Omental fat pad (tissue), 4 donors: ENCODE results near the gene ZDHHC23. TPM values are rescaled to one million over a fixed set of nuclear protein-coding genes. Genes with fewer than 3 reads are reported as not detected.

Experiments used
- ATAC-seq: fragments of 150-250 bp; one replicate; pipeline ENCODE4 v1.9.1; 2016; ENCODE audit warnings: mild to moderate bottlenecking, moderate library complexity; ENCODE audit not compliant: low FRiP score
- DNase-seq: peaks from one replicate; pipeline ENCODE4 v3.0.0-alpha.2; 2019; ENCODE audit warnings: low spot score
- total RNA-seq, 4 donors: library from RNA; depleted of rRNA; stranded (reverse); fragments of >200 nt; gene quantifications; one replicate each; pipeline ENCODE4 v1.1.0, GENCODE V29; 2016
- TF ChIP-seq, protein P1 (sequence below), 3 donors: fragments of 450-650 bp; IDR thresholded peaks; one replicate each; pipeline ENCODE4 v1.5.1; 2016 to 2017; ENCODE audit warnings: antibody characterized with exemption in 3 of 3, mild to moderate bottlenecking in 3 of 3, moderate library complexity in 2 of 3

ZDHHC23 gene
- total RNA-seq, 4 donors from 2014 or later: 3.2 to 5.5 (median 4.8) TPM

DNA sequence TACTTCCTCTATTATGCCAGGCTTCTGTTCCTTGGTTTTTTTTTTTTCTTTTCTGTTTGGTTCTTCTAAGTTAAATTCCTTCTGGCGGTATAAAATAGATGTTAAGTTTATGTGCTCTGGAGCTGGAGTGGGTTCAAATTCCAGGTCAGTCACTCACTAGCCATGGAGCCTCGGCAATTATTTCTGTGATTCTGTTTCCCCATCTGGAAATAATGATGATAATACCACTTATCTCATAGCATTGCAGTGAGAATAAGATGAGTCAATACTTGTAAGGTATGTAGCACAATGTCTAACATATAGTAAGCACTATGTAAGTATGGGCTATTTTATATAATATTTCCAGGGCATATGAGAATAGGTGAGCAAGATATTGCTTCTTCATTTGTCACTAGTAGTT, 33.2 kb upstream of the ZDHHC23 start:
- ATAC-seq (no peak), DNase-seq (no peak)
- TF ChIP-seq, protein P1, sequence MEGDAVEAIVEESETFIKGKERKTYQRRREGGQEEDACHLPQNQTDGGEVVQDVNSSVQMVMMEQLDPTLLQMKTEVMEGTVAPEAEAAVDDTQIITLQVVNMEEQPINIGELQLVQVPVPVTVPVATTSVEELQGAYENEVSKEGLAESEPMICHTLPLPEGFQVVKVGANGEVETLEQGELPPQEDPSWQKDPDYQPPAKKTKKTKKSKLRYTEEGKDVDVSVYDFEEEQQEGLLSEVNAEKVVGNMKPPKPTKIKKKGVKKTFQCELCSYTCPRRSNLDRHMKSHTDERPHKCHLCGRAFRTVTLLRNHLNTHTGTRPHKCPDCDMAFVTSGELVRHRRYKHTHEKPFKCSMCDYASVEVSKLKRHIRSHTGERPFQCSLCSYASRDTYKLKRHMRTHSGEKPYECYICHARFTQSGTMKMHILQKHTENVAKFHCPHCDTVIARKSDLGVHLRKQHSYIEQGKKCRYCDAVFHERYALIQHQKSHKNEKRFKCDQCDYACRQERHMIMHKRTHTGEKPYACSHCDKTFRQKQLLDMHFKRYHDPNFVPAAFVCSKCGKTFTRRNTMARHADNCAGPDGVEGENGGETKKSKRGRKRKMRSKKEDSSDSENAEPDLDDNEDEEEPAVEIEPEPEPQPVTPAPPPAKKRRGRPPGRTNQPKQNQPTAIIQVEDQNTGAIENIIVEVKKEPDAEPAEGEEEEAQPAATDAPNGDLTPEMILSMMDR (IDR thresholded peaks at IDR 0.05): no peak

DNA sequence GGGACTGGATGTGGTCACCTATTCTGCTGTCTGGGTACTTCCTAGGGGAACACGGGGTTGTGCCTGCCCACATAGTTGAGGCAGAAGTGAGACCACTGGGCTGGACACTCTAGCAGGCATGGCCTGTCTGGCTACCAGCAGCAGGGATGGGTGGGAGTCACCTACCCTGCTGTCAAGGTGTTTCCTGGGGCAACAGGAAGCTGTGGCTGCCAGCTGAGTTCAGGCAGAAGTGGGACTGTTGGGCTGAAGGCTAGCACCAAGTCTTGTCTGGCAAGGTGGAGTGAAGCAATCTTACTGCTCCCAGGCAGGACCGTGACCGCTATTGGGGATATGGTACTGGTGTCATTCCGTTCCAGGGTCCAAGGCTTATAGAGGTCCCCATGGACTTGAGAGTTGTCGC, 20.3 kb upstream of the ZDHHC23 start:
- TF ChIP-seq, protein P1 (IDR thresholded peaks at IDR 0.05): no peak
- ATAC-seq: no peak
- DNase-seq: no peak

DNA sequence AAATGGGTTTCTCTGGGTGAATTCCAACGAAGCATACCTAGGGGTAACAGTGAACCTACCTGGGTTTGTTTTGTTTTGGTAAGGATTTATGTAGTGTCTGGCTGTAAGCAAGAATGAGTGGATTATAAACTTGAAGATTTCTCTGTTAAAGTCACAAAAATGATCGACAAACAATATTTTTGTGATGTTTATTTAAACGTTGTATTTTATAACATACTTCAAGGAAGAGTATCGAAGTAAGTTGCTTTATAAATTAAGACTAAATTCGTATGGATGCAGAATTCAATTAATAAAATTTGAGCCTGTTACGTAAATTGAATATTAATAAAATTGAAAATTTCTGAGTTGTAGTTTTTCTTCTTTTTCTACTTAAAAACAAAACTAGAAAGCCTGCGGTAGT, 982 bp upstream of the ZDHHC23 start:
- no peak for DNase-seq
- TF ChIP-seq, protein P1 (IDR thresholded peaks at IDR 0.05): no peak
- no peak for ATAC-seq

DNA sequence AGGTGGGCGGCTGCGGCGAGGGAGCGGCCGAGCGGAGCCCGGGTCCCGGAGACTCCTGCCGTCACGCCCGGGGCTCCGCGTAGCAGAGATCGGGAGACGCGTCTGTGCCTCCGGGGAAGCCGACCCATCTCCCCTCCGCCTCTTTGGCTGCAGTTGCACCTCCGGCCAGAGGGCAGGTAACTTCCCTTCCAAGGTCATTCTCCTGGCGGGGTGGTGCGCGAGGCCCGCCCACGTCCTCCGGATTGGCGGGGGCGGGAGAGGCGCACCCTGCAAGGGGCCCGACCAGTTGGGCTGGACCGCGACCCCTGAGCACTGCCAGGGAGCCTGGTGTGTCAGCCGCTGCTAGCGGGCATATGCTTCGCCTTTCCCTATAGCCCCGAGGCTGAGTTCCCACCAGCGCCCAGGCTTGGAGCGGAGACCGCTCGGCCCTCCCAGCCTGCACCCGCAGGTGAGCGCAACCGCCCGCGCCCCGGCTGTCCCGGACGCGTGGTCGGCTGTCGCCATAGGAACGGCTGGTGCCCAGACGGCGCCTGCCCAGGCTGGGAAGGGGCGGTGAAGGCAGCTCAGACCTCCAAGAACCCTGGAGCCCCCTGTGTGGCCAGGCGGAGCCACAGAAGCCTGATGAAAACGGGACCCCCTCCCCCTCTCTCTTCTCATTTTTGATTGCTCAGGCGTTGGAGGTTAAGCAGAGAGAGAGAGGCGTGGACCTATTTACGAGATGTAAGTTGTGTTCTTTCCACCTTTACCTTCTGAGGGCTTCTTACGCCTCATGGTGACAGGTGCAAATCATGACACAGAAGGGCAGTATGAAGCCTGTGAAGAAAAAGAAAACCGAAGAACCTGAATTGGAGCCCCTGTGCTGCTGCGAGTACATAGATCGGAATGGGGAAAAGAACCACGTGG, 453 bp downstream of the ZDHHC23 start:
- TF ChIP-seq, protein P1 (IDR thresholded peaks at IDR 0.05): no peak
- no peak for DNase-seq
- peak; percentile 59 for ATAC-seq

DNA sequence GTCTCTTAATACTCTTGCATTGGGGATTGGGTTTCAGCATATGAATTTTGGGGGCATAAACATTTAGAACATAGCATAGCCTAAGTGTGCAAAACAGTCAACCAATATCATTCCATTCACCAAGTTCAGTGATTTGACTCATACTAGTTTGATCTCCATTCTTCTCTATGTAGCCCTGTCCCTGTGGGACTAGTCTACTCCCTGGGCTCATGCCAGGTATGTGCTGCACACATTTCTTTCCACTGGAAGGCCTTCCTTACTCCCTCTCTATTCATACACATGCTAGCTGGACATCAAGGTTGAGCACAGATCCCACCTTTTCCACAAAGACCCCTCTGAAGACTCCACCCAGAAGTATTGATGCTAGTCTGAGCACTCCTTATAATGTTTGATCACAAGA, 5.1 kb downstream of the ZDHHC23 start:
- no peak for DNase-seq
- ATAC-seq: no peak
- TF ChIP-seq, protein P1 (IDR thresholded peaks at IDR 0.05): no peak

DNA sequence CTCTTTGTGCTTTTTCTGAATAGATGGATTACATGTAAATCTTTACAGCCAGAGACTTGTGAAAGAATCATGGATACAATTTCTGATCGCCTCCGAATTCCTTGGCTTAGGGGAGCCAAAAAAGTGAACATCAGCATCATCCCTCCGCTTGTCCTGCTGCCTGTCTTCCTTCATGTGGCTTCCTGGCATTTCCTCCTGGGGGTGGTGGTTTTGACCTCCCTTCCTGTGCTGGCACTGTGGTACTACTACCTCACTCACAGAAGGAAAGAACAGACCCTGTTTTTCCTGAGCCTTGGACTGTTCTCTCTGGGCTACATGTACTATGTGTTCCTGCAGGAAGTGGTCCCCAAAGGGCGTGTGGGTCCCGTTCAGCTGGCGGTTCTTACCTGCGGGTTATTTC, 5.9 kb downstream of the ZDHHC23 start:
- TF ChIP-seq, protein P1 (IDR thresholded peaks at IDR 0.05): no peak
- DNase-seq: no peak
- no peak for ATAC-seq
